ENCODE data around the gene USP33.
"Not testable (repeated sequence)": the region's sequence is repeated elsewhere in the genome, so short reads cannot be mapped to it uniquely, and the experiment has no call there.

USP33 gene

GRCh38 chr1:77797991-77798390 lies 38.3 kb upstream of the USP33 start:
- Histone ChIP-seq H3K27me3 (ENCODE audit: control insufficient read depth, low read length) (no peaks in the 10 kb centered on the region), H3K4me3 (ENCODE audit: low read length) (no peak overlapping the region), H3K79me2 (ENCODE audit: control insufficient read depth, low read length) (peaks cover 4% of the 10 kb centered on the region; the same call in 1 of the 2 replicates), H3K4me2 (ENCODE audit: low read length) (no peak overlapping the region), H3F3A (ENCODE audit: control insufficient read depth, insufficient read depth) (no peaks in the 10 kb centered on the region), H3K36me3 (ENCODE audit: control insufficient read depth, low read length) (peaks cover 25% of the 10 kb centered on the region), H4K20me1 (ENCODE audit: control insufficient read depth, insufficient read depth, low read depth, low read length) (no peaks in the 10 kb centered on the region), H3K27ac (ENCODE audit: low read depth, low read length) (no peak overlapping the region), H3K9me2 (replicated peaks; ENCODE audit: control insufficient read depth, low read length) (no peaks in the 10 kb centered on the region), H3K9me3 (ENCODE audit: control insufficient read depth, insufficient read depth, low read length) (no peaks in the 10 kb centered on the region), H3K4me1 (ENCODE audit: control insufficient read depth, low read length) (no peaks in the 10 kb centered on the region)
- TF ChIP-seq CTCF (IDR thresholded peaks at IDR 0.05; ENCODE audit: low read depth, low read length, poor library complexity, severe bottlenecking) (no peak), EZH2phosphoT487 (IDR thresholded peaks at IDR 0.05; ENCODE audit: borderline replicate concordance, low read length) (no peak)

GRCh38 chr1:77796695-77797405 lies 37.2 kb upstream of the USP33 start:
- Histone ChIP-seq H3K27me3 (ENCODE audit: control insufficient read depth, low read length) (no peaks in the 10 kb centered on the region), H3K9me3 (ENCODE audit: control insufficient read depth, insufficient read depth, low read length) (no peaks in the 10 kb centered on the region), H3K36me3 (ENCODE audit: control insufficient read depth, low read length) (peaks cover 18% of the 10 kb centered on the region), H4K20me1 (ENCODE audit: control insufficient read depth, insufficient read depth, low read depth, low read length) (no peaks in the 10 kb centered on the region), H3K4me2 (ENCODE audit: low read length) (no peak overlapping the region), H3K4me1 (ENCODE audit: control insufficient read depth, low read length) (peaks cover 4% of the 10 kb centered on the region; the same call in 1 of the 2 replicates), H3K79me2 (ENCODE audit: control insufficient read depth, low read length) (peaks cover 4% of the 10 kb centered on the region; the same call in 1 of the 2 replicates), H3F3A (ENCODE audit: control insufficient read depth, insufficient read depth) (no peaks in the 10 kb centered on the region), H3K9me2 (replicated peaks; ENCODE audit: control insufficient read depth, low read length) (no peaks in the 10 kb centered on the region), H3K27ac (ENCODE audit: low read depth, low read length) (no peak overlapping the region), H3K4me3 (ENCODE audit: low read length) (no peak overlapping the region)
- no peak for TF ChIP-seq EZH2phosphoT487 (IDR thresholded peaks at IDR 0.05; ENCODE audit: borderline replicate concordance, low read length)
- TF ChIP-seq CTCF (IDR thresholded peaks at IDR 0.05; ENCODE audit: low read depth, low read length, poor library complexity, severe bottlenecking) = no peak

- TF ChIP-seq EZH2phosphoT487 (IDR thresholded peaks at IDR 0.05; ENCODE audit: borderline replicate concordance, low read length) (no peak), CTCF (IDR thresholded peaks at IDR 0.05; ENCODE audit: low read depth, low read length, poor library complexity, severe bottlenecking) (no peak)
- no peak overlapping the region for H3K4me3 ChIP-seq (ENCODE audit: low read length)
- no peaks in the 10 kb centered on the region for H3K27me3 ChIP-seq (ENCODE audit: control insufficient read depth, low read length)
- H3K9me2 ChIP-seq (replicated peaks; ENCODE audit: control insufficient read depth, low read length) = no peaks in the 10 kb centered on the region
- no peaks in the 10 kb centered on the region for H3F3A ChIP-seq (ENCODE audit: control insufficient read depth, insufficient read depth)
- H3K4me1 ChIP-seq (ENCODE audit: control insufficient read depth, low read length) = peaks cover 4% of the 10 kb centered on the region; the same call in 1 of the 2 replicates
- no peaks in the 10 kb centered on the region for H4K20me1 ChIP-seq (ENCODE audit: control insufficient read depth, insufficient read depth, low read depth, low read length)
- H3K9me3 ChIP-seq (ENCODE audit: control insufficient read depth, insufficient read depth, low read length) = no peaks in the 10 kb centered on the region
- H3K4me2 ChIP-seq (ENCODE audit: low read length) = no peak overlapping the region
- H3K27ac ChIP-seq (ENCODE audit: low read depth, low read length) = no peak overlapping the region
- peaks cover 4% of the 10 kb centered on the region; the same call in 1 of the 2 replicates for H3K79me2 ChIP-seq (ENCODE audit: control insufficient read depth, low read length)
- peaks cover 14% of the 10 kb centered on the region for H3K36me3 ChIP-seq (ENCODE audit: control insufficient read depth, low read length)
Measured at GRCh38 chr1:77794550-77794949, 34.9 kb upstream of the USP33 start.

GRCh38 chr1:77786093-77786741 lies 26.6 kb upstream of the USP33 start:
- H3K9me3 ChIP-seq (ENCODE audit: control insufficient read depth, insufficient read depth, low read length) = not testable (repeated sequence)
- H3K36me3 ChIP-seq (ENCODE audit: control insufficient read depth, low read length) = peaks cover 27% of the 10 kb centered on the region
- peaks cover 23% of the 10 kb centered on the region for H3K79me2 ChIP-seq (ENCODE audit: control insufficient read depth, low read length)

More at GRCh38 chr1:77786093-77786741, 26.6 kb upstream of the USP33 start:
- H3K4me3 ChIP-seq (ENCODE audit: low read length); H3K9me2 ChIP-seq (replicated peaks; ENCODE audit: control insufficient read depth, low read length); H3K27me3 ChIP-seq (ENCODE audit: control insufficient read depth, low read length); H3K4me2 ChIP-seq (ENCODE audit: low read length); H3K27ac ChIP-seq (ENCODE audit: low read depth, low read length); H4K20me1 ChIP-seq (ENCODE audit: control insufficient read depth, insufficient read depth, low read depth, low read length); H3K4me1 ChIP-seq (ENCODE audit: control insufficient read depth, low read length); H3F3A ChIP-seq (ENCODE audit: control insufficient read depth, insufficient read depth): not testable (repeated sequence)

Data from DOHH2 (cell line).